HUDEP-2 (cell line): Measurements from ENCODE around the gene KLHL22.
"Not testable (repeated sequence)": the region's sequence is repeated elsewhere in the genome, so short reads cannot be mapped to it uniquely, and the experiment has no call there.

ENCODE experiments used
- DNase-seq, 76 experiments: peaks; one replicate each; lab custom pipeline; 2025; ENCODE audit not compliant: unreplicated experiment in 76 of 76; lab: John Stamatoyannopoulos, UW

The KLHL22 gene

GRCh38 chr22:20405291-20405930 lies 90.2 kb downstream of the KLHL22 start:
- no peak for DNase-seq

- no peak for DNase-seq
Measured at GRCh38 chr22:20404881-20405280, 90.7 kb downstream of the KLHL22 start.

- no peak for DNase-seq
Measured at GRCh38 chr22:20403779-20404140, 91.8 kb downstream of the KLHL22 start.

- DNase-seq, result no peak
Measured at GRCh38 chr22:20402960-20403778, 92.4 kb downstream of the KLHL22 start.

GRCh38 chr22:20401376-20402014 lies 94.1 kb downstream of the KLHL22 start:
- DNase-seq, result no peak

GRCh38 chr22:20400606-20401375 lies 94.8 kb downstream of the KLHL22 start:
- DNase-seq, result no peak

- DNase-seq, result no peak
Measured at GRCh38 chr22:20399866-20400605, 95.6 kb downstream of the KLHL22 start.

- DNase-seq, result no peak
Measured at GRCh38 chr22:20398420-20398819, 97.2 kb downstream of the KLHL22 start.

GRCh38 chr22:20397498-20397897 lies 98.1 kb downstream of the KLHL22 start:
- no peak for DNase-seq

GRCh38 chr22:20396639-20397038 lies 99.0 kb downstream of the KLHL22 start:
- no peak for DNase-seq

GRCh38 chr22:20395907-20396287 lies 99.7 kb downstream of the KLHL22 start:
- no peak for DNase-seq

GRCh38 chr22:20395181-20395906 lies 100.3 kb downstream of the KLHL22 start:
- DNase-seq, result no peak

GRCh38 chr22:20393705-20394476 lies 101.7 kb downstream of the KLHL22 start, which contains the start of gene ZNF74:
TSS of gene ZNF74 (plus strand) at chr22:20394151. CDS start at chr22:20394629, 478 bp downstream.
- DNase-seq, result peak in 71 of 76 experiments; percentile 11 to 81 (median 52)

GRCh38 chr22:20392983-20393704 lies 102.5 kb downstream of the KLHL22 start:
- DNase-seq, result no peak

- DNase-seq, result not testable (repeated sequence)
Measured at GRCh38 chr22:20392365-20392881, 103.2 kb downstream of the KLHL22 start.
